Ascending aorta (tissue), 2 donors: ENCODE results near the gene COL5A3. TPM values are rescaled to one million over a fixed set of nuclear protein-coding genes. Genes with fewer than 3 reads are reported as not detected.

Experiments used
- DNase-seq, 2 donors: peaks; one replicate each; pipeline ENCODE4 v3.0.0-alpha.2; 2019; ENCODE audit warnings: low spot score in 2 of 2
- H3K27ac ChIP-seq, 2 donors: fragments of 200-600 bp; sonication (generic); one replicate each; pipeline ENCODE4 v1.5.1; 2016 to 2017; ENCODE audit warnings: mild to moderate bottlenecking in 1 of 2
- H3K27me3 ChIP-seq: fragments of 200-600 bp; sonication (generic); one replicate; pipeline ENCODE4 v1.5.1; 2017
- H3K36me3 ChIP-seq, 2 donors: fragments of 200-600 bp; sonication (generic); one replicate each; pipeline ENCODE4 v1.5.1; 2016
- H3K4me1 ChIP-seq, 2 donors: fragments of 200-600 bp; sonication (generic); one replicate each; pipeline ENCODE4 v1.5.1; 2016 to 2017; ENCODE audit warnings: mild to moderate bottlenecking in 1 of 2
- H3K4me3 ChIP-seq, 2 donors: fragments of 200-600 bp; sonication (generic); one replicate each; pipeline ENCODE4 v1.5.1; 2016 to 2017; ENCODE audit warnings: mild to moderate bottlenecking in 1 of 2
- H3K9me3 ChIP-seq, 2 donors: fragments of 200-600 bp; sonication (generic); one replicate each; pipeline ENCODE4 v1.5.1; 2016
- intact Hi-C: fragments of 100-400 bp; cut with DNase I; formaldehyde crosslinking; loops from one replicate; pipeline ENCODE4 v1.15.1; 2023
- total RNA-seq: library from RNA; depleted of rRNA; stranded (reverse); fragments of >200 nt; gene quantifications from one replicate; pipeline ENCODE4 v1.1.0, GENCODE V29; 2016
- TF ChIP-seq, protein P1 (sequence below), 3 experiments: fragments of 200-600 bp in 2 of 3; fragments of 450-650 bp in 1 of 3; sonication (generic) in 2 of 3; IDR thresholded peaks; one replicate each; pipeline ENCODE4 v1.5.1; 2016 to 2019; ENCODE audit warnings: antibody characterized with exemption in 3 of 3, mild to moderate bottlenecking in 1 of 3, moderate library complexity in 1 of 3

COL5A3 gene
- total RNA-seq, 1 donor from 2014 or later, result 13.6 TPM

- H3K4me1 ChIP-seq, result peaks cover 11 to 36% of the 10 kb centered on the region in 2 donors
- H3K27me3 ChIP-seq, result no peaks in the 10 kb centered on the region
- H3K4me3 ChIP-seq, result no peak overlapping the region
- TF ChIP-seq, protein P1, sequence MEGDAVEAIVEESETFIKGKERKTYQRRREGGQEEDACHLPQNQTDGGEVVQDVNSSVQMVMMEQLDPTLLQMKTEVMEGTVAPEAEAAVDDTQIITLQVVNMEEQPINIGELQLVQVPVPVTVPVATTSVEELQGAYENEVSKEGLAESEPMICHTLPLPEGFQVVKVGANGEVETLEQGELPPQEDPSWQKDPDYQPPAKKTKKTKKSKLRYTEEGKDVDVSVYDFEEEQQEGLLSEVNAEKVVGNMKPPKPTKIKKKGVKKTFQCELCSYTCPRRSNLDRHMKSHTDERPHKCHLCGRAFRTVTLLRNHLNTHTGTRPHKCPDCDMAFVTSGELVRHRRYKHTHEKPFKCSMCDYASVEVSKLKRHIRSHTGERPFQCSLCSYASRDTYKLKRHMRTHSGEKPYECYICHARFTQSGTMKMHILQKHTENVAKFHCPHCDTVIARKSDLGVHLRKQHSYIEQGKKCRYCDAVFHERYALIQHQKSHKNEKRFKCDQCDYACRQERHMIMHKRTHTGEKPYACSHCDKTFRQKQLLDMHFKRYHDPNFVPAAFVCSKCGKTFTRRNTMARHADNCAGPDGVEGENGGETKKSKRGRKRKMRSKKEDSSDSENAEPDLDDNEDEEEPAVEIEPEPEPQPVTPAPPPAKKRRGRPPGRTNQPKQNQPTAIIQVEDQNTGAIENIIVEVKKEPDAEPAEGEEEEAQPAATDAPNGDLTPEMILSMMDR (IDR thresholded peaks at IDR 0.05), result no peak
- H3K9me3 ChIP-seq, result no peaks in the 10 kb centered on the region
- DNase-seq, result no peak
- H3K36me3 ChIP-seq, result no peaks in the 10 kb centered on the region
- intact Hi-C loops, result no loop called here
- H3K27ac ChIP-seq, result peak overlapping the region; percentile 60 to 79
Observed at GRCh38 chr19:10006752-10007323, 3.5 kb downstream of the COL5A3 start.

DNA sequence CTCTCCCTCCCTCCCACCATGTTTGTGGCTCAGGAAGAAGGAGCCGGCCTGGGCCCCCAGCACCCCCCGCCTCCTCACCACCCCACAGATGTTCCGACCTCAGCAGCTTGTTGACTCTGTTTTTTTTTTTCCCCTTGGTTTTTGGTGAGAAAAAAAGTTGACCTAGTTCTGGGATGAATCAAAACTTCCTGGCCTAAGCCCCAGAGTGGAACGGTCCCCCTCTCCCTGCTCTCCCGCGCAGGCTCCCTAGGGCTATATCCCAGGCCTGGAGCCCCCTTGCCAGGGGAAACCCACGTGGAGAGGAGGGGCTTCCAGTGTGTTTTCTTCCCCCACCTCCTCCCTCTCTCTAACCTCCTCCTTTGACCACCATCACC lies 4.0 kb downstream of the COL5A3 start:
- no peaks in the 10 kb centered on the region for H3K9me3 ChIP-seq
- H3K4me1 ChIP-seq, result peaks cover 11 to 36% of the 10 kb centered on the region in 2 donors
- no peaks in the 10 kb centered on the region for H3K27me3 ChIP-seq
- intact Hi-C loops, result no loop called here
- DNase-seq, result no peak
- no peaks in the 10 kb centered on the region for H3K36me3 ChIP-seq
- TF ChIP-seq, protein P1 (IDR thresholded peaks at IDR 0.05), result no peak
- no peak overlapping the region for H3K4me3 ChIP-seq
- H3K27ac ChIP-seq, result peak overlapping the region; percentile 60 to 79

DNA sequence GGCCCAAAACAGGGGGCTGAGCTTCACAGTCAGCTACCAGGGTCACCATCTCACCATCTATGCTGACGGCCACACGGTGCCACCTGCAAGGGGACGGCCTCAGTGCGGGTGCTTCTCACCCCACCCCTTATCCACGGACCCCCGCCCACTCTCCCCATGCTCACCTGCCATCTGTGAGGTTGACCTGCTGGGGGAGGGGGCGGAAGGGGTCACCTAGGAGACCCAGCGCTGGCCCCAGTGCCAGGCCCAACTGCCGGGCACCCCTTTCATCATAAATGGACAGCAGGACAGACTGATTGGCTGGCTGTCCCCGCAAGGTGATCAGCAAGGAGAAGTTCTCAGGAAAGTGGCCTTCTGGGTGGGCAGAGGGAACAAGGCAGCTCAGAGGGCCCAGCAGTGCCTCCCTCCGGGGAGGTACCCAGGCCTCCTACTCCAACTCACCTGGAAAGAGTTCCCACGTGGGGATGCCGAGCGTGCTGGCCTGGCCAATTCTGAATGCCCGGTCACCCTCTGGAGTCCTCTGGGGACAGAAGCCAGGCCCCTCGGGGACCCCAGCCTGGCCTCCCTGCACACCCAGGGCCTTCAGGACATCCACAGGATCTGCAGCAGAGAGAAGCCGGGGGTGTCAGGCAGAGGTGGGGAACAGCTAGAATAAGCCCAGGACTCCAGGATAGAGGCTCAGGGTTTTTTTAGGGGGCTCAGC lies 4.5 kb downstream of the COL5A3 start:
- Histone ChIP-seq H3K27me3 (no peaks in the 10 kb centered on the region), H3K4me1 (peaks cover 11 to 36% of the 10 kb centered on the region in 2 donors), H3K9me3 (no peaks in the 10 kb centered on the region), H3K36me3 (no peaks in the 10 kb centered on the region), H3K4me3 (no peak overlapping the region), H3K27ac (peak overlapping the region; percentile 60 to 79)
- intact Hi-C loops, result no loop called here
- DNase-seq, result no peak
- TF ChIP-seq, protein P1 (IDR thresholded peaks at IDR 0.05), result no peak

- H3K4me3 ChIP-seq, result no peak overlapping the region
- intact Hi-C loops, result no loop called here
- H3K27me3 ChIP-seq, result no peaks in the 10 kb centered on the region
- TF ChIP-seq, protein P1 (IDR thresholded peaks at IDR 0.05), result no peak
- DNase-seq, result no peak
- H3K9me3 ChIP-seq, result no peaks in the 10 kb centered on the region
- H3K36me3 ChIP-seq, result no peaks in the 10 kb centered on the region
- H3K27ac ChIP-seq, result no peak overlapping the region
- H3K4me1 ChIP-seq, result peaks cover 8 to 26% of the 10 kb centered on the region in 2 donors
Observed at GRCh38 chr19:10004617-10005016, 5.7 kb downstream of the COL5A3 start.

GRCh38 chr19:10003271-10003670 lies 7.0 kb downstream of the COL5A3 start:
- no peaks in the 10 kb centered on the region for H3K36me3 ChIP-seq
- peaks cover 3 to 13% of the 10 kb centered on the region in 2 donors for H3K4me1 ChIP-seq
- no peaks in the 10 kb centered on the region for H3K9me3 ChIP-seq
- intact Hi-C loops, result no loop called here
- TF ChIP-seq, protein P1 (IDR thresholded peaks at IDR 0.05), result no peak
- H3K27me3 ChIP-seq, result no peaks in the 10 kb centered on the region
- no peak overlapping the region for H3K27ac ChIP-seq
- DNase-seq, result no peak
- H3K4me3 ChIP-seq, result no peak overlapping the region
